K562 (cell line): ENCODE measurements around the gene CDCP2. TPM values are rescaled to one million over a fixed set of nuclear protein-coding genes. Genes with fewer than 3 reads are reported as not detected.

Source experiments
- ADNP ChIP-seq: fragments of 200-800 bp; sonication (Bioruptor generic); IDR thresholded peaks from 2 replicates; pipeline ENCODE4 v1.6.1; 2016; ENCODE audit warnings: missing genetic modification characterization, missing compliant biosample characterization
- BHLHE40 ChIP-seq: IDR thresholded peaks from 2 replicates; pipeline ENCODE4 v1.6.1; 2011; ENCODE audit warnings: low read length, improper control_type of control experiment
- MTA3 ChIP-seq: fragments of 450-650 bp; formaldehyde crosslinking; IDR thresholded peaks from 2 replicates; pipeline ENCODE4 v1.6.1; 2017; ENCODE audit warnings: mild to moderate bottlenecking, borderline replicate concordance
- MYC ChIP-seq, 2 experiments: fragments of 250-450 bp in 1 of 2; sonication (Bioruptor Pico) in 1 of 2; IDR thresholded peaks; 2 replicates each; pipeline versions ENCODE4 v1.5.1 to v1.6.1; 2012 to 2021; ENCODE audit warnings: low read depth in 2 of 2, borderline replicate concordance in 1 of 2, improper control_type of control experiment in 1 of 2, low read length in 1 of 2, mild to moderate bottlenecking in 1 of 2, moderate library complexity in 1 of 2
- SMARCA5 ChIP-seq: fragments of 450-650 bp; IDR thresholded peaks from 2 replicates; pipeline ENCODE4 v1.6.1; 2016
- TGIF2 ChIP-seq: sonication (generic); formaldehyde crosslinking; IDR thresholded peaks from 2 replicates; pipeline ENCODE4 v1.8.1; 2022; ENCODE audit warnings: mild to moderate bottlenecking, missing genetic modification reagents, moderate library complexity
- XRCC3 ChIP-seq: fragments of 450-650 bp; IDR thresholded peaks from 2 replicates; pipeline ENCODE4 v1.6.1; 2017; ENCODE audit warnings: mild to moderate bottlenecking, moderate library complexity
- ZFPM2 ChIP-seq: fragments of 250-450 bp; sonication (Bioruptor Pico); IDR thresholded peaks from 2 replicates; pipeline ENCODE4 v1.5.1; 2022; ENCODE audit warnings: mild to moderate bottlenecking
- ZKSCAN3 ChIP-seq: fragments of 250-450 bp; sonication (Bioruptor Pico); IDR thresholded peaks from 2 replicates; pipeline ENCODE4 v1.4.0; 2020
- ZNF174 ChIP-seq: fragments of 250-450 bp; sonication (Bioruptor Pico); IDR thresholded peaks from 2 replicates; pipeline ENCODE4 v1.4.0; 2020; ENCODE audit warnings: mild to moderate bottlenecking
- ZNF212 ChIP-seq: fragments of 450-650 bp; formaldehyde crosslinking; IDR thresholded peaks from 2 replicates; pipeline ENCODE4 v1.4.0; 2020; ENCODE audit warnings: mild to moderate bottlenecking
- ZNF232 ChIP-seq: sonication (generic); formaldehyde crosslinking; IDR thresholded peaks from 2 replicates; pipeline ENCODE4 v1.8.0; 2022; ENCODE audit warnings: mild to moderate bottlenecking, missing genetic modification reagents
- ZNF324 ChIP-seq: fragments of 250-450 bp; sonication (Bioruptor Pico); IDR thresholded peaks from 2 replicates; pipeline ENCODE4 v1.4.0; 2020; ENCODE audit warnings: mild to moderate bottlenecking
- ZNF408 ChIP-seq: fragments of 250-450 bp; sonication (Bioruptor Pico); IDR thresholded peaks from 2 replicates; pipeline ENCODE4 v1.4.0; 2020; ENCODE audit warnings: low read depth, mild to moderate bottlenecking, moderate library complexity
- polyA plus RNA-seq, 8 experiments: library from polyadenylated mRNA; depleted of rRNA in 4 of 8; stranded (reverse) in 5 of 8; unstranded in 3 of 8; fragments of >200 nt; fragmentation: Nextera tagmentation in 2 of 8; fragmentation: Illumina TruSeq in 1 of 8; extraction: Ambion mirVana in 2 of 8; extraction: Trizol in 1 of 8; gene quantifications; 2 replicates each; pipeline versions ENCODE4 v1.2.1 to v1.2.3, GENCODE V29; 2011 to 2014; ENCODE audit warnings: inconsistent platforms in 1 of 8, missing spikeins in 1 of 8
- total RNA-seq, 7 experiments: library from RNA; depleted of rRNA in 6 of 7; stranded (reverse); fragments of >200 nt in 6 of 7; fragmentation: Illumina TruSeq in 2 of 7; extraction: Trizol in 2 of 7; gene quantifications; 2 replicates each; pipeline versions ENCODE4 v1.2.1 to v1.2.3, GENCODE V29; 2011 to 2021; ENCODE audit warnings: low replicate concordance in 1 of 7
- TF ChIP-seq, protein P1 (sequence below): fragments of 250-450 bp; sonication (Bioruptor Pico); IDR thresholded peaks from 2 replicates; pipeline ENCODE4 v1.5.0; 2020; ENCODE audit warnings: mild to moderate bottlenecking, borderline replicate concordance
- TF ChIP-seq, protein P2 (sequence below): fragments of 450-650 bp; IDR thresholded peaks from one replicate; pipeline ENCODE4 v1.6.1; 2018; ENCODE audit warnings: mild to moderate bottlenecking, moderate library complexity; ENCODE audit not compliant: partially characterized antibody
- TF ChIP-seq, protein P3 (sequence below): fragments of 250-450 bp; sonication (Bioruptor Pico); IDR thresholded peaks from 2 replicates; pipeline ENCODE4 v1.5.0; 2020; ENCODE audit warnings: mild to moderate bottlenecking
- TF ChIP-seq, protein P4 (sequence below): sonication (generic); formaldehyde crosslinking; IDR thresholded peaks from 2 replicates; pipeline ENCODE4 v1.8.0; 2023; ENCODE audit warnings: missing genetic modification reagents, mild to moderate bottlenecking, borderline replicate concordance

CDCP2 gene
- total and polyA plus RNA-seq, 9 of the 15 experiments (the other 6 are each of a cell fraction or from before 2014, with no cell fraction given): not detected

DNA sequence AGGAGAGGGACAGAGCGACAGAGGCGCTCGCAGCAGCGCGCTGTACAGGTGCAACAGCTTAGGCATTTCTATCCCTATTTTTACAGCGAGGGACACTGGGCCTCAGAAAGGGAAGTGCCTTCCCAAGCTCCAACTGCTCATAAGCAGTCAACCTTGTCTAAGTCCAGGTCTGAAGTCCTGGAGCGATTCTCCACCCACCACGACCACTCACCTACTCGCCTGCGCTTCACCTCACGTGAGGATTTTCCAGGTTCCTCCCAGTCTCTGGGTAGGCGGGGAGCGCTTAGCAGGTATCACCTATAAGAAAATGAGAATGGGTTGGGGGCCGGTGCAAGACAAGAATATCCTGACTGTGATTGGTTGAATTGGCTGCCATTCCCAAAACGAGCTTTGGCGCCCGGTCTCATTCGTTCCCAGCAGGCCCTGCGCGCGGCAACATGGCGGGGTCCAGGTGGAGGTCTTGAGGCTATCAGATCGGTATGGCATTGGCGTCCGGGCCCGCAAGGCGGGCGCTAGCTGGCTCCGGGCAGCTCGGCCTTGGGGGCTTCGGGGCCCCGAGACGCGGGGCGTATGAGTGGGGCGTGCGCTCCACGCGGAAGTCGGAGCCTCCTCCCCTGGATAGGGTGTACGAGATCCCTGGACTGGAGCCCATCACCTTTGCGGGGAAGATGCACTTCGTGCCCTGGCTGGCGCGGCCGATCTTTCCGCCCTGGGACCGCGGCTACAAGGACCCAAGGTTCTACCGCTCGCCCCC is 47.1 kb upstream of the CDCP2 start, which contains the start of the genes CYB5RL and MRPL37 (continued):
- TF ChIP-seq, protein P1, sequence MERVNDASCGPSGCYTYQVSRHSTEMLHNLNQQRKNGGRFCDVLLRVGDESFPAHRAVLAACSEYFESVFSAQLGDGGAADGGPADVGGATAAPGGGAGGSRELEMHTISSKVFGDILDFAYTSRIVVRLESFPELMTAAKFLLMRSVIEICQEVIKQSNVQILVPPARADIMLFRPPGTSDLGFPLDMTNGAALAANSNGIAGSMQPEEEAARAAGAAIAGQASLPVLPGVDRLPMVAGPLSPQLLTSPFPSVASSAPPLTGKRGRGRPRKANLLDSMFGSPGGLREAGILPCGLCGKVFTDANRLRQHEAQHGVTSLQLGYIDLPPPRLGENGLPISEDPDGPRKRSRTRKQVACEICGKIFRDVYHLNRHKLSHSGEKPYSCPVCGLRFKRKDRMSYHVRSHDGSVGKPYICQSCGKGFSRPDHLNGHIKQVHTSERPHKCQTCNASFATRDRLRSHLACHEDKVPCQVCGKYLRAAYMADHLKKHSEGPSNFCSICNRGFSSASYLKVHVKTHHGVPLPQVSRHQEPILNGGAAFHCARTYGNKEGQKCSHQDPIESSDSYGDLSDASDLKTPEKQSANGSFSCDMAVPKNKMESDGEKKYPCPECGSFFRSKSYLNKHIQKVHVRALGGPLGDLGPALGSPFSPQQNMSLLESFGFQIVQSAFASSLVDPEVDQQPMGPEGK (CRISPR knock-in tag): no peak
- TF ChIP-seq TGIF2 (CRISPR knock-in tag) (no peak), ZNF324 (0 out of 2 replicates have a peak, but pooled peaks have one; percentile 24), ZNF212 (0 out of 2 replicates have a peak, but pooled peaks have one; percentile 53), MYC (IDR thresholded peaks at IDR 0.05; ENCODE audit: low read depth, low read length) (peak; percentile 94), MYC (CRISPR knock-in tag; IDR thresholded peaks at IDR 0.05; ENCODE audit: borderline replicate concordance, low read depth) (0 out of 2 replicates have a peak, but pooled peaks have one; percentile 77), ZNF408 (CRISPR knock-in tag) (no peak), BHLHE40 (peak; percentile 99), ZKSCAN3 (CRISPR knock-in tag) (no peak), ADNP (no peak), XRCC3 (no peak), SMARCA5 (no peak), ZFPM2 (no peak), ZNF174 (CRISPR knock-in tag) (no peak), ZNF232 (CRISPR knock-in tag) (no peak), MTA3 (peak; percentile 54; the same call in 1 of the 2 replicates)
- TF ChIP-seq, protein P2, sequence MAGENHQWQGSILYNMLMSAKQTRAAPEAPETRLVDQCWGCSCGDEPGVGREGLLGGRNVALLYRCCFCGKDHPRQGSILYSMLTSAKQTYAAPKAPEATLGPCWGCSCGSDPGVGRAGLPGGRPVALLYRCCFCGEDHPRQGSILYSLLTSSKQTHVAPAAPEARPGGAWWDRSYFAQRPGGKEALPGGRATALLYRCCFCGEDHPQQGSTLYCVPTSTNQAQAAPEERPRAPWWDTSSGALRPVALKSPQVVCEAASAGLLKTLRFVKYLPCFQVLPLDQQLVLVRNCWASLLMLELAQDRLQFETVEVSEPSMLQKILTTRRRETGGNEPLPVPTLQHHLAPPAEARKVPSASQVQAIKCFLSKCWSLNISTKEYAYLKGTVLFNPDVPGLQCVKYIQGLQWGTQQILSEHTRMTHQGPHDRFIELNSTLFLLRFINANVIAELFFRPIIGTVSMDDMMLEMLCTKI: no peak
- TF ChIP-seq, protein P3, sequence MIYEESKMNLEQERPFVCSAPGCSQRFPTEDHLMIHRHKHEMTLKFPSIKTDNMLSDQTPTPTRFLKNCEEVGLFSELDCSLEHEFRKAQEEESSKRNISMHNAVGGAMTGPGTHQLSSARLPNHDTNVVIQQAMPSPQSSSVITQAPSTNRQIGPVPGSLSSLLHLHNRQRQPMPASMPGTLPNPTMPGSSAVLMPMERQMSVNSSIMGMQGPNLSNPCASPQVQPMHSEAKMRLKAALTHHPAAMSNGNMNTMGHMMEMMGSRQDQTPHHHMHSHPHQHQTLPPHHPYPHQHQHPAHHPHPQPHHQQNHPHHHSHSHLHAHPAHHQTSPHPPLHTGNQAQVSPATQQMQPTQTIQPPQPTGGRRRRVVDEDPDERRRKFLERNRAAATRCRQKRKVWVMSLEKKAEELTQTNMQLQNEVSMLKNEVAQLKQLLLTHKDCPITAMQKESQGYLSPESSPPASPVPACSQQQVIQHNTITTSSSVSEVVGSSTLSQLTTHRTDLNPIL (CRISPR knock-in tag): no peak
- TF ChIP-seq, protein P4, sequence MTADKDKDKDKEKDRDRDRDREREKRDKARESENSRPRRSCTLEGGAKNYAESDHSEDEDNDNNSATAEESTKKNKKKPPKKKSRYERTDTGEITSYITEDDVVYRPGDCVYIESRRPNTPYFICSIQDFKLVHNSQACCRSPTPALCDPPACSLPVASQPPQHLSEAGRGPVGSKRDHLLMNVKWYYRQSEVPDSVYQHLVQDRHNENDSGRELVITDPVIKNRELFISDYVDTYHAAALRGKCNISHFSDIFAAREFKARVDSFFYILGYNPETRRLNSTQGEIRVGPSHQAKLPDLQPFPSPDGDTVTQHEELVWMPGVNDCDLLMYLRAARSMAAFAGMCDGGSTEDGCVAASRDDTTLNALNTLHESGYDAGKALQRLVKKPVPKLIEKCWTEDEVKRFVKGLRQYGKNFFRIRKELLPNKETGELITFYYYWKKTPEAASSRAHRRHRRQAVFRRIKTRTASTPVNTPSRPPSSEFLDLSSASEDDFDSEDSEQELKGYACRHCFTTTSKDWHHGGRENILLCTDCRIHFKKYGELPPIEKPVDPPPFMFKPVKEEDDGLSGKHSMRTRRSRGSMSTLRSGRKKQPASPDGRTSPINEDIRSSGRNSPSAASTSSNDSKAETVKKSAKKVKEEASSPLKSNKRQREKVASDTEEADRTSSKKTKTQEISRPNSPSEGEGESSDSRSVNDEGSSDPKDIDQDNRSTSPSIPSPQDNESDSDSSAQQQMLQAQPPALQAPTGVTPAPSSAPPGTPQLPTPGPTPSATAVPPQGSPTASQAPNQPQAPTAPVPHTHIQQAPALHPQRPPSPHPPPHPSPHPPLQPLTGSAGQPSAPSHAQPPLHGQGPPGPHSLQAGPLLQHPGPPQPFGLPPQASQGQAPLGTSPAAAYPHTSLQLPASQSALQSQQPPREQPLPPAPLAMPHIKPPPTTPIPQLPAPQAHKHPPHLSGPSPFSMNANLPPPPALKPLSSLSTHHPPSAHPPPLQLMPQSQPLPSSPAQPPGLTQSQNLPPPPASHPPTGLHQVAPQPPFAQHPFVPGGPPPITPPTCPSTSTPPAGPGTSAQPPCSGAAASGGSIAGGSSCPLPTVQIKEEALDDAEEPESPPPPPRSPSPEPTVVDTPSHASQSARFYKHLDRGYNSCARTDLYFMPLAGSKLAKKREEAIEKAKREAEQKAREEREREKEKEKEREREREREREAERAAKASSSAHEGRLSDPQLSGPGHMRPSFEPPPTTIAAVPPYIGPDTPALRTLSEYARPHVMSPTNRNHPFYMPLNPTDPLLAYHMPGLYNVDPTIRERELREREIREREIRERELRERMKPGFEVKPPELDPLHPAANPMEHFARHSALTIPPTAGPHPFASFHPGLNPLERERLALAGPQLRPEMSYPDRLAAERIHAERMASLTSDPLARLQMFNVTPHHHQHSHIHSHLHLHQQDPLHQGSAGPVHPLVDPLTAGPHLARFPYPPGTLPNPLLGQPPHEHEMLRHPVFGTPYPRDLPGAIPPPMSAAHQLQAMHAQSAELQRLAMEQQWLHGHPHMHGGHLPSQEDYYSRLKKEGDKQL: no peak
